Neural progenitor cell (in vitro differentiated cells): Measurements from ENCODE around the gene ARHGEF26.

Source experiments
- EZH2 ChIP-seq: fragments of 200-600 bp; sonication (generic); IDR thresholded peaks from 2 replicates; pipeline ENCODE4 v1.6.1; 2017; ENCODE audit warnings: antibody characterized with exemption, mild to moderate bottlenecking, moderate library complexity
- TF ChIP-seq, protein P1 (sequence below): fragments of 200-600 bp; sonication (generic); IDR thresholded peaks from 2 replicates; pipeline ENCODE4 v1.5.1; 2017; ENCODE audit warnings: antibody characterized with exemption, mild to moderate bottlenecking

GRCh38 chr3:154247806-154248415 lies 126.7 kb downstream of the ARHGEF26 start:
- no peak for TF ChIP-seq EZH2
- TF ChIP-seq, protein P1, sequence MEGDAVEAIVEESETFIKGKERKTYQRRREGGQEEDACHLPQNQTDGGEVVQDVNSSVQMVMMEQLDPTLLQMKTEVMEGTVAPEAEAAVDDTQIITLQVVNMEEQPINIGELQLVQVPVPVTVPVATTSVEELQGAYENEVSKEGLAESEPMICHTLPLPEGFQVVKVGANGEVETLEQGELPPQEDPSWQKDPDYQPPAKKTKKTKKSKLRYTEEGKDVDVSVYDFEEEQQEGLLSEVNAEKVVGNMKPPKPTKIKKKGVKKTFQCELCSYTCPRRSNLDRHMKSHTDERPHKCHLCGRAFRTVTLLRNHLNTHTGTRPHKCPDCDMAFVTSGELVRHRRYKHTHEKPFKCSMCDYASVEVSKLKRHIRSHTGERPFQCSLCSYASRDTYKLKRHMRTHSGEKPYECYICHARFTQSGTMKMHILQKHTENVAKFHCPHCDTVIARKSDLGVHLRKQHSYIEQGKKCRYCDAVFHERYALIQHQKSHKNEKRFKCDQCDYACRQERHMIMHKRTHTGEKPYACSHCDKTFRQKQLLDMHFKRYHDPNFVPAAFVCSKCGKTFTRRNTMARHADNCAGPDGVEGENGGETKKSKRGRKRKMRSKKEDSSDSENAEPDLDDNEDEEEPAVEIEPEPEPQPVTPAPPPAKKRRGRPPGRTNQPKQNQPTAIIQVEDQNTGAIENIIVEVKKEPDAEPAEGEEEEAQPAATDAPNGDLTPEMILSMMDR = no peak
